B cell (primary cell): ENCODE measurements around the gene GPX2. TPM values are rescaled to one million over a fixed set of nuclear protein-coding genes. Genes with fewer than 3 reads are reported as not detected.

Experiments used
- ATAC-seq: fragments of 200-7000 bp; cut with Tn5 transposase; one replicate; pipeline ENCODE4 v1.10.0; 2021; ENCODE audit warnings: low read depth, mild to moderate bottlenecking, moderate number of reproducible peaks, moderate library complexity
- CTCF ChIA-PET: fragments of 350-600 bp; sonication (Branson Sonifier 250); formaldehyde crosslinking; loops from one replicate; lab custom pipeline; 2021; ENCODE audit warnings: antibody characterized with exemption, inconsistent platforms; lab: Charles Lee
- POLR2A ChIA-PET: fragments of 350-600 bp; sonication (Branson Sonifier 250); formaldehyde crosslinking; loops from one replicate; lab custom pipeline; 2021; ENCODE audit warnings: antibody characterized with exemption; lab: Charles Lee
- DNase-seq: peaks from one replicate; pipeline ENCODE4 v3.0.0; 2013
- H2AFZ ChIP-seq: 2 replicates; pipeline ENCODE4 v1.6.1; 2012; ENCODE audit warnings: mild to moderate bottlenecking, low read depth, low read length; ENCODE audit not compliant: insufficient read depth, poor library complexity, severe bottlenecking
- H3K27ac ChIP-seq, 2 donors: 1 replicate in 1 of 2; 2 replicates in 1 of 2; pipeline ENCODE4 v1.5.1; 2012 to 2013; ENCODE audit warnings: low read length in 2 of 2, mild to moderate bottlenecking in 2 of 2, moderate library complexity in 1 of 2
- H3K27me3 ChIP-seq, 4 experiments: fragments of 200-600 bp in 1 of 4; sonication (generic) in 1 of 4; replicated peaks in 1 of 4; 1 replicate in 2 of 4; 2 replicates in 2 of 4; pipeline versions ENCODE4 v1.6.1 to v1.7.0; 2013 to 2016; ENCODE audit warnings: low read length in 3 of 4, mild to moderate bottlenecking in 2 of 4, mixed read lengths in 1 of 4, moderate library complexity in 1 of 4; ENCODE audit not compliant: insufficient read depth in 4 of 4, control insufficient read depth in 3 of 4; ENCODE audit errors: control extremely low read depth in 1 of 4
- H3K36me3 ChIP-seq, 2 experiments: replicated peaks in 1 of 2; 1 replicate in 1 of 2; 2 replicates in 1 of 2; pipeline versions ENCODE4 v1.6.1 to v1.7.1; 2013; ENCODE audit warnings: low read length in 1 of 2; ENCODE audit not compliant: insufficient read depth in 2 of 2, control insufficient read depth in 1 of 2; ENCODE audit errors: control extremely low read depth in 1 of 2, extremely low read depth in 1 of 2
- H3K4me1 ChIP-seq, 2 donors: fragments of 200-600 bp in 1 of 2; sonication (generic) in 1 of 2; 1 replicate in 1 of 2; 2 replicates in 1 of 2; pipeline versions ENCODE4 v1.5.1 to v1.6.1; 2013 to 2017; ENCODE audit warnings: low read length in 2 of 2; ENCODE audit not compliant: control insufficient read depth in 2 of 2, insufficient read depth in 2 of 2
- H3K4me2 ChIP-seq: replicated peaks from 2 replicates; pipeline ENCODE3; 2012; ENCODE audit warnings: mild to moderate bottlenecking, low read depth, low read length; ENCODE audit not compliant: poor library complexity, severe bottlenecking
- H3K4me3 ChIP-seq, 5 experiments: fragments of 200-600 bp in 1 of 5; sonication (generic) in 1 of 5; 1 replicate in 3 of 5; 2 replicates in 2 of 5; pipeline versions ENCODE4 v1.5.1 to v1.7.0; 2011 to 2016; ENCODE audit warnings: low read length in 4 of 5, mild to moderate bottlenecking in 4 of 5, low read depth in 2 of 5, control low read depth in 1 of 5, moderate library complexity in 1 of 5; ENCODE audit not compliant: insufficient read depth in 1 of 5; ENCODE audit errors: control extremely low read depth in 1 of 5, extremely low read depth in 1 of 5
- H3K79me2 ChIP-seq: fragments of 200-600 bp; sonication (generic); one replicate; pipeline ENCODE4 v1.6.0; 2016; ENCODE audit warnings: low read length; ENCODE audit not compliant: control insufficient read depth, insufficient read depth
- H3K9ac ChIP-seq: fragments of 200-600 bp; sonication (generic); 2 replicates; pipeline ENCODE4 v1.6.1; 2017; ENCODE audit warnings: mild to moderate bottlenecking, low read length, moderate library complexity
- H3K9me3 ChIP-seq, 3 donors: one replicate each; pipeline versions ENCODE4 v1.6.1 to v1.7.1; 2013; ENCODE audit warnings: low read length in 2 of 3; ENCODE audit not compliant: control insufficient read depth in 2 of 3, insufficient read depth in 1 of 3; ENCODE audit errors: control extremely low read depth in 1 of 3
- H4K20me1 ChIP-seq: 2 replicates; pipeline ENCODE4 v1.6.0; 2012; ENCODE audit warnings: mild to moderate bottlenecking, low read length; ENCODE audit not compliant: insufficient read depth, control insufficient read depth, poor library complexity, severe bottlenecking
- H3K27ac Mint-ChIP-seq: one replicate; pipeline ENCODE4 v1.8.0; 2021; ENCODE audit warnings: mixed read lengths
- H3K27me3 Mint-ChIP-seq: one replicate; pipeline ENCODE4 v1.8.0; 2021; ENCODE audit warnings: mixed read lengths
- H3K4me1 Mint-ChIP-seq: one replicate; pipeline ENCODE4 v1.8.0; 2021; ENCODE audit warnings: mixed read lengths
- H3K4me3 Mint-ChIP-seq: one replicate; pipeline ENCODE4 v1.8.0; 2021; ENCODE audit warnings: mixed read lengths
- H3K9me3 Mint-ChIP-seq: one replicate; pipeline ENCODE4 v1.8.0; 2022; ENCODE audit warnings: mixed read lengths; ENCODE audit not compliant: insufficient read depth
- CTCF ChIP-seq: fragments of 200-600 bp; IDR thresholded peaks from one replicate; pipeline ENCODE4 v1.8.0; 2022; ENCODE audit warnings: antibody characterized with exemption, mild to moderate bottlenecking
- EZH2 ChIP-seq: IDR thresholded peaks from 2 replicates; pipeline ENCODE4 v1.6.1; 2012; ENCODE audit warnings: borderline replicate concordance, low read depth, mild to moderate bottlenecking, moderate library complexity, low read length; ENCODE audit not compliant: insufficient read depth, poor library complexity, severe bottlenecking
- WGBS: methylation state at CpG from one replicate; pipeline ENCODE4 v1.1.5; 2013; ENCODE audit warnings: missing lambda C conversion rate; ENCODE audit not compliant: insufficient coverage; 5-methylcytosine and 5-hydroxymethylcytosine counted together
- intact Hi-C: fragments of 100-400 bp; cut with micrococcal nuclease; formaldehyde crosslinking; loops from one replicate; pipeline ENCODE4 v1.10.0; 2022
- polyA plus RNA-seq: library from polyadenylated mRNA; depleted of rRNA; stranded (reverse); fragments of >200 nt; gene quantifications from 2 replicates; pipeline ENCODE4 v1.2.3, GENCODE V29; 2012
- total RNA-seq, 2 donors: library from RNA; stranded (reverse); fragments of 120-200 nt in 1 of 2; gene quantifications; 1 replicate in 1 of 2; 2 replicates in 1 of 2; pipeline versions ENCODE4 v1.2.3 to v1.2.4, GENCODE V29; 2013 to 2022

The GPX2 gene
- total and polyA plus RNA-seq, 2 donors (not counting 1 experiment from before 2014, with no cell fraction given): not detected

- H3K9me3 ChIP-seq: no peaks in the 10 kb centered on the region
- H3K36me3 ChIP-seq: peaks cover 4 to 14% of the 10 kb centered on the region in 2 experiments
- Mint-ChIP-seq H3K9me3 (no peaks in the 10 kb centered on the region), H3K4me3 (no peak overlapping the region), H3K4me1 (peaks cover 55% of the 10 kb centered on the region), H3K27ac (no peak overlapping the region), H3K27me3 (no peaks in the 10 kb centered on the region)
- ATAC-seq (no peak), DNase-seq (no peak)
- H3K4me1 ChIP-seq: peaks cover 14 to 19% of the 10 kb centered on the region in 2 donors
- intact Hi-C loops: loop anchor here (10.0 kb wide), 1 partner anchor 1374 kb away; the partner anchor contains the start of gene PPP2R5E
- H3K9ac ChIP-seq: no peak overlapping the region
- H3K27ac ChIP-seq: no peak overlapping the region
- peaks cover 85% of the 10 kb centered on the region for H3K79me2 ChIP-seq
- H4K20me1 ChIP-seq: peaks cover 70% of the 10 kb centered on the region
- no peak overlapping the region for H3K4me2 ChIP-seq
- no peak overlapping the region for H3K4me3 ChIP-seq
- no peak overlapping the region for H2AFZ ChIP-seq
- no peaks in the 10 kb centered on the region for H3K27me3 ChIP-seq
- TF ChIP-seq EZH2: no peak
- TF ChIP-seq CTCF: no peak
- ChIA-PET CTCF (no interaction called here), POLR2A (no interaction called here)
Measured at GRCh38 chr14:64919215-64919614, 23.3 kb downstream of the GPX2 start.

GRCh38 chr14:64918216-64918615, 24.3 kb downstream of the GPX2 start:
- Mint-ChIP-seq H3K27ac (no peak overlapping the region), H3K4me3 (no peak overlapping the region), H3K27me3 (no peaks in the 10 kb centered on the region), H3K4me1 (peaks cover 57% of the 10 kb centered on the region), H3K9me3 (no peaks in the 10 kb centered on the region)
- Histone ChIP-seq H3K79me2 (peaks cover 90% of the 10 kb centered on the region), H3K4me1 (peaks cover 17 to 24% of the 10 kb centered on the region in 2 donors), H3K9ac (no peak overlapping the region), H3K4me3 (no peak overlapping the region), H3K4me2 (no peak overlapping the region), H3K36me3 (peaks cover 3 to 7% of the 10 kb centered on the region in 2 experiments), H3K9me3 (no peaks in the 10 kb centered on the region), H3K27me3 (no peaks in the 10 kb centered on the region), H2AFZ (no peak overlapping the region), H3K27ac (no peak overlapping the region), H4K20me1 (peaks cover 70% of the 10 kb centered on the region)
- TF ChIP-seq CTCF (no peak), EZH2 (no peak)
- no peak for DNase-seq
- WGBS: no CpG with 5 or more reads among the region's 4 CpGs
- no peak for ATAC-seq
- intact Hi-C loops: loop anchor here (10.0 kb wide), 1 partner anchor 1373 kb away; the partner anchor contains the start of gene PPP2R5E
- ChIA-PET CTCF (no interaction called here), POLR2A (no interaction called here)
